IMR-90 (cell line): ENCODE data around the gene MED12L. TPM values are rescaled to one million over a fixed set of nuclear protein-coding genes. Genes with fewer than 3 reads are reported as not detected.

Experiments
- ATAC-seq: fragments of 200-7000 bp; cut with Tn5 transposase; 2 replicates; pipeline ENCODE4 v1.9.1; 2020; ENCODE audit warnings: low read depth, mild to moderate bottlenecking, moderate library complexity
- BruUV-seq: library from RNA; stranded (reverse); fragments of 400-500 nt; replicated peaks from 2 replicates; lab custom pipeline; 2021; lab: Mats Ljungman, UMichigan
- CTCF ChIA-PET: fragments of 300-600 bp; formaldehyde crosslinking; extraction: SDS; loops from one replicate; lab custom pipeline; 2021; ENCODE audit warnings: antibody characterized with exemption; lab: Yijun Ruan, JAX
- POLR2A ChIA-PET: fragments of 300-600 bp; sonication (Branson Sonifier 250); formaldehyde crosslinking; loops from one replicate; lab custom pipeline; 2022; ENCODE audit warnings: antibody characterized with exemption; ENCODE audit not compliant: unreplicated experiment; lab: Charles Lee
- DNase-seq: peaks from one replicate; pipeline ENCODE4 v3.0.0; 2013
- H2AFZ ChIP-seq: replicated peaks from 2 replicates; pipeline ENCODE3; 2013; ENCODE audit warnings: low read length, mild to moderate bottlenecking; ENCODE audit not compliant: poor library complexity
- H2AK5ac ChIP-seq: 2 replicates; pipeline ENCODE4 v1.6.1; 2013; ENCODE audit warnings: low read depth, low read length, inconsistent platforms
- H2AK9ac ChIP-seq: replicated peaks from 2 replicates; pipeline ENCODE3; 2013; ENCODE audit warnings: mild to moderate bottlenecking, low read depth, low read length, moderate library complexity; ENCODE audit not compliant: poor library complexity
- H2BK120ac ChIP-seq: 2 replicates; pipeline ENCODE4 v1.6.1; 2013; ENCODE audit warnings: low read depth, low read length, inconsistent platforms
- H2BK15ac ChIP-seq: 3 replicates; pipeline ENCODE4 v1.6.1; 2013; ENCODE audit warnings: low read depth, low read length, inconsistent platforms
- H2BK20ac ChIP-seq: 2 replicates; pipeline ENCODE4 v1.6.1; 2013; ENCODE audit warnings: low read depth, mild to moderate bottlenecking, inconsistent platforms, low read length, moderate library complexity
- H2BK5ac ChIP-seq: 2 replicates; pipeline ENCODE4 v1.6.1; 2013; ENCODE audit warnings: mild to moderate bottlenecking, low read depth, low read length, inconsistent platforms; ENCODE audit not compliant: poor library complexity, severe bottlenecking
- H3K14ac ChIP-seq: replicated peaks from 2 replicates; pipeline ENCODE4 v1.6.1; 2013; ENCODE audit warnings: low read depth, low read length, inconsistent platforms
- H3K18ac ChIP-seq: 2 replicates; pipeline ENCODE4 v1.6.1; 2013; ENCODE audit warnings: low read depth, low read length, control low read depth
- H3K23ac ChIP-seq: 2 replicates; pipeline ENCODE4 v1.6.1; 2013; ENCODE audit warnings: low read depth, low read length, inconsistent platforms
- H3K27ac ChIP-seq: 2 replicates; pipeline ENCODE4 v1.5.1; 2013; ENCODE audit warnings: mild to moderate bottlenecking, control low read depth, low read length; ENCODE audit not compliant: insufficient read depth
- H3K27me3 ChIP-seq: 2 replicates; pipeline ENCODE4 v1.6.1; 2013; ENCODE audit warnings: low read length; ENCODE audit not compliant: control insufficient read depth, insufficient read depth
- H3K36me3 ChIP-seq: 2 replicates; pipeline ENCODE4 v1.6.1; 2013; ENCODE audit warnings: low read length, mixed read lengths; ENCODE audit not compliant: control insufficient read depth, insufficient read depth
- H3K4ac ChIP-seq: 2 replicates; pipeline ENCODE4 v1.6.1; 2013; ENCODE audit warnings: low read depth, low read length, inconsistent platforms
- H3K4me1 ChIP-seq: 2 replicates; pipeline ENCODE4 v1.6.1; 2013; ENCODE audit warnings: low read length, mixed read lengths; ENCODE audit not compliant: control insufficient read depth, insufficient read depth
- H3K4me2 ChIP-seq: 2 replicates; pipeline ENCODE4 v1.6.1; 2013; ENCODE audit warnings: low read depth, mild to moderate bottlenecking, control low read depth, low read length, moderate library complexity
- H3K4me3 ChIP-seq: 2 replicates; pipeline ENCODE4 v1.5.1; 2013; ENCODE audit warnings: low read depth, mild to moderate bottlenecking, control low read depth, low read length, moderate library complexity; ENCODE audit not compliant: insufficient read depth
- H3K56ac ChIP-seq: 2 replicates; pipeline ENCODE4 v1.6.1; 2013; ENCODE audit warnings: low read length, inconsistent platforms; ENCODE audit not compliant: insufficient read depth; ENCODE audit errors: extremely low read depth
- H3K79me1 ChIP-seq, 2 experiments: 2 replicates each; pipeline ENCODE4 v1.6.1; 2013; ENCODE audit warnings: low read length in 2 of 2, inconsistent platforms in 1 of 2, low read depth in 1 of 2
- H3K9ac ChIP-seq: 2 replicates; pipeline ENCODE4 v1.6.1; 2013; ENCODE audit warnings: low read depth, low read length, control low read depth
- H3K9me1 ChIP-seq: 2 replicates; pipeline ENCODE4 v1.6.1; 2013; ENCODE audit warnings: low read length, inconsistent platforms; ENCODE audit not compliant: insufficient read depth
- H3K9me3 ChIP-seq: 2 replicates; pipeline ENCODE4 v1.6.1; 2013; ENCODE audit warnings: low read length; ENCODE audit not compliant: control insufficient read depth, insufficient read depth
- H4K20me1 ChIP-seq: 2 replicates; pipeline ENCODE4 v1.6.1; 2013; ENCODE audit warnings: low read length, inconsistent platforms; ENCODE audit not compliant: insufficient read depth
- H4K5ac ChIP-seq: 2 replicates; pipeline ENCODE4 v1.6.1; 2013; ENCODE audit warnings: mild to moderate bottlenecking, low read depth, low read length, control low read depth
- H4K8ac ChIP-seq, 2 experiments: 2 replicates each; pipeline ENCODE4 v1.6.1; 2013; ENCODE audit warnings: low read depth in 2 of 2, low read length in 2 of 2, control low read depth in 1 of 2, inconsistent platforms in 1 of 2
- H4K91ac ChIP-seq: 2 replicates; pipeline ENCODE4 v1.6.1; 2013; ENCODE audit warnings: low read depth, low read length, inconsistent platforms; ENCODE audit not compliant: insufficient read depth
- BHLHE40 ChIP-seq: fragments of 150-350 bp; IDR thresholded peaks from 2 replicates; pipeline ENCODE4 v1.6.1; 2016; ENCODE audit warnings: mild to moderate bottlenecking, low read depth, low read length
- CEBPB ChIP-seq: IDR thresholded peaks from 2 replicates; pipeline ENCODE4 v1.6.1; 2012; ENCODE audit warnings: low read depth, low read length, improper control_type of control experiment
- CHD1 ChIP-seq: IDR thresholded peaks from 2 replicates; pipeline ENCODE4 v1.6.1; 2012; ENCODE audit warnings: low read depth, low read length, improper control_type of control experiment
- CTCF ChIP-seq: conservative IDR thresholded peaks from 2 replicates; pipeline ENCODE4 v1.5.1; 2012; ENCODE audit warnings: mild to moderate bottlenecking, low read depth, low read length, improper control_type of control experiment
- ELK1 ChIP-seq: fragments of 150-350 bp; IDR thresholded peaks from 2 replicates; pipeline ENCODE4 v1.6.1; 2016; ENCODE audit warnings: low read depth, mild to moderate bottlenecking, low read length, moderate library complexity, borderline replicate concordance
- FOS ChIP-seq: fragments of 150-350 bp; IDR thresholded peaks from 2 replicates; pipeline ENCODE4 v1.6.1; 2016; ENCODE audit warnings: low read depth, low read length
- MAFK ChIP-seq: IDR thresholded peaks from 2 replicates; pipeline ENCODE4 v1.6.1; 2012; ENCODE audit warnings: low read depth, low read length, improper control_type of control experiment
- MAZ ChIP-seq: IDR thresholded peaks from 2 replicates; pipeline ENCODE4 v1.6.1; 2012; ENCODE audit warnings: low read depth, mild to moderate bottlenecking, low read length, improper control_type of control experiment, moderate library complexity, borderline replicate concordance
- MXI1 ChIP-seq: IDR thresholded peaks from 2 replicates; pipeline ENCODE4 v1.6.1; 2012; ENCODE audit warnings: low read depth, mild to moderate bottlenecking, low read length, moderate library complexity, borderline replicate concordance
- NFE2L2 ChIP-seq: fragments of 150-350 bp; IDR thresholded peaks from 2 replicates; pipeline ENCODE4 v1.6.1; 2016; ENCODE audit warnings: low read depth, mild to moderate bottlenecking, low read length
- RAD21 ChIP-seq: IDR thresholded peaks from 2 replicates; pipeline ENCODE4 v1.6.1; 2012; ENCODE audit warnings: low read length, improper control_type of control experiment
- RCOR1 ChIP-seq: IDR thresholded peaks from 2 replicates; pipeline ENCODE4 v1.6.1; 2012; ENCODE audit warnings: mild to moderate bottlenecking, low read length, improper control_type of control experiment; ENCODE audit not compliant: insufficient replicate concordance
- RFX5 ChIP-seq: IDR thresholded peaks from 2 replicates; pipeline ENCODE4 v1.8.0; 2012; ENCODE audit warnings: low read depth, mild to moderate bottlenecking, low read length, moderate library complexity
- WGBS, 2 experiments: methylation state at CpG; one replicate each; pipeline versions ENCODE4 v1.1.5 to v1.1.7; 2013; ENCODE audit warnings: missing lambda C conversion rate in 2 of 2; ENCODE audit not compliant: insufficient read length in 1 of 2; ENCODE audit errors: extremely low coverage in 2 of 2; 5-methylcytosine and 5-hydroxymethylcytosine counted together
- dilution Hi-C: fragments of 300-500 bp; cut with HindIII; formaldehyde crosslinking; loops from one replicate; pipeline ENCODE4 v1.14.3; 2018; ENCODE audit warnings: low sequenced_read_pairs; ENCODE audit not compliant: unreplicated experiment
- in situ Hi-C: fragments of 300-500 bp; cut with MboI; formaldehyde crosslinking; loops from 3 replicates; pipeline ENCODE4 v1.14.3; 2019; ENCODE audit warnings: low sequenced_read_pairs, inconsistent platforms, mixed read lengths
- intact Hi-C: fragments of 100-400 bp; cut with micrococcal nuclease; formaldehyde crosslinking; loops from 2 replicates; pipeline ENCODE4 v1.10.0; 2022
- polyA plus RNA-seq, 3 experiments: library from polyadenylated mRNA; depleted of rRNA; stranded (reverse); fragments of >200 nt; gene quantifications; 2 replicates each; pipeline ENCODE4 v1.2.3, GENCODE V29; 2012; ENCODE audit warnings: low replicate concordance in 1 of 3
- total RNA-seq: library from RNA; depleted of rRNA; stranded (reverse); fragments of >200 nt; gene quantifications from 2 replicates; pipeline ENCODE4 v1.2.3, GENCODE V29; 2012

The MED12L gene
- total and polyA plus RNA-seq, 2 of the 4 experiments (the other 2 are of a cell fraction): 0.05 to 0.18 TPM

GRCh38 chr3:151265866-151266265 lies 180.4 kb downstream of the MED12L start:
- ATAC-seq (no peak), DNase-seq (no peak)
- Histone ChIP-seq H4K5ac (0 out of 2 replicates have a peak overlapping the region, but pooled peaks have one; percentile 54), H4K91ac (no peak overlapping the region; the same call in 1 of the 2 replicates), H3K56ac (no peak overlapping the region), H3K4me1 (peaks cover 5% of the 10 kb centered on the region), H2BK5ac (no peak overlapping the region), H3K27ac (no peak overlapping the region), H4K20me1 (no peaks in the 10 kb centered on the region), H3K9me3 (no peaks in the 10 kb centered on the region), H2AK5ac (no peak overlapping the region), H2BK120ac (no peak overlapping the region), H2BK15ac (no peak overlapping the region), H3K4me2 (no peak overlapping the region), H3K9me1 (no peaks in the 10 kb centered on the region), H3K4me3 (no peak overlapping the region), H2AFZ (no peak overlapping the region), H3K4ac (no peak overlapping the region), H3K23ac (no peak overlapping the region), H3K36me3 (no peaks in the 10 kb centered on the region), H3K18ac (no peak overlapping the region; the same call in 1 of the 2 replicates), H3K14ac (no peak overlapping the region), H2AK9ac (no peak overlapping the region), H4K8ac (0 out of 4 replicates have a peak overlapping the region, but pooled peaks of 1 of the 2 experiments have one; percentile 11), H3K79me1 (no peaks in the 10 kb centered on the region), H3K9ac (no peak overlapping the region), H2BK20ac (no peak overlapping the region), H3K27me3 (no peaks in the 10 kb centered on the region)
- dilution Hi-C loops (no loop called here), intact Hi-C loops (no loop called here), in situ Hi-C loops (no loop called here)
- CTCF ChIA-PET: no interaction called here
- POLR2A ChIA-PET: no interaction called here
- TF ChIP-seq MAFK: no peak
- no peak for TF ChIP-seq CEBPB
- TF ChIP-seq MAZ: no peak
- TF ChIP-seq CHD1: no peak
- no peak for TF ChIP-seq CTCF
- TF ChIP-seq MXI1: no peak
- no peak for TF ChIP-seq FOS
- no peak for TF ChIP-seq BHLHE40
- TF ChIP-seq RFX5: no peak
- TF ChIP-seq RAD21: no peak
- no peak for TF ChIP-seq ELK1
- no peak for TF ChIP-seq RCOR1
- no peak for TF ChIP-seq NFE2L2
- no TSS peak for BruUV-seq
- WGBS, 2 experiments: 100% methylated on average over 1 of the region's 5 CpGs; no CpG with 5 or more reads in 1 of the 2 experiments
